ENCODE data around the gene REEP5. TPM values are rescaled to one million over a fixed set of nuclear protein-coding genes. Genes with fewer than 3 reads are reported as not detected.
A peak's percentile ranks its signal among the peaks of the same experiment; 100 is the strongest.

Gene REEP5
- total and polyA plus RNA-seq, 2 of the 4 experiments (the other 2 are of a cell fraction), result 49.3 to 82.0 TPM

- WGBS, 2 experiments (ENCODE audit: extremely low coverage in 2 of 2, insufficient read length in 1 of 2), result no CpG with 5 or more reads among the region's 4 CpGs
- Histone ChIP-seq H3K9ac (ENCODE audit: low read depth, low read length) (no peak overlapping the region), H2AFZ (replicated peaks; ENCODE audit: low read length, poor library complexity) (no peak overlapping the region), H2BK20ac (ENCODE audit: low read depth, low read length) (no peak overlapping the region), H2BK120ac (ENCODE audit: low read depth, low read length) (no peak overlapping the region), H3K9me3 (ENCODE audit: control insufficient read depth, insufficient read depth, low read length) (no peaks in the 10 kb centered on the region), H3K79me1 (ENCODE audit: low read depth in 1 of 2, low read length in 2 of 2) (peaks cover 43 to 83% of the 10 kb centered on the region in 2 experiments), H3K14ac (replicated peaks; ENCODE audit: low read depth, low read length) (no peak overlapping the region), H2AK9ac (replicated peaks; ENCODE audit: low read depth, low read length, poor library complexity) (no peak overlapping the region), H3K18ac (ENCODE audit: low read depth, low read length) (no peak overlapping the region), H2BK5ac (ENCODE audit: low read depth, low read length, poor library complexity, severe bottlenecking) (no peak overlapping the region), H4K20me1 (ENCODE audit: insufficient read depth, low read length) (peaks cover 51% of the 10 kb centered on the region), H2AK5ac (ENCODE audit: low read depth, low read length) (no peak overlapping the region), H3K4me1 (ENCODE audit: control insufficient read depth, insufficient read depth, low read length) (peaks cover 9% of the 10 kb centered on the region), H3K36me3 (ENCODE audit: control insufficient read depth, insufficient read depth, low read length) (peaks cover 21% of the 10 kb centered on the region), H4K91ac (ENCODE audit: insufficient read depth, low read depth, low read length) (no peak overlapping the region), H3K27me3 (ENCODE audit: control insufficient read depth, insufficient read depth, low read length) (no peaks in the 10 kb centered on the region), H3K56ac (ENCODE audit: extremely low read depth, insufficient read depth, low read length) (no peak overlapping the region), H3K9me1 (ENCODE audit: insufficient read depth, low read length) (peaks cover 20% of the 10 kb centered on the region), H3K27ac (ENCODE audit: insufficient read depth, low read length) (no peak overlapping the region), H4K8ac (ENCODE audit: low read depth in 2 of 2, low read length in 2 of 2) (no peak overlapping the region), H3K4ac (ENCODE audit: low read depth, low read length) (no peak overlapping the region), H2BK15ac (ENCODE audit: low read depth, low read length) (no peak overlapping the region), H3K4me2 (ENCODE audit: low read depth, low read length) (no peak overlapping the region), H4K5ac (ENCODE audit: low read depth, low read length) (no peak overlapping the region), H3K4me3 (ENCODE audit: insufficient read depth, low read depth, low read length) (no peak overlapping the region), H3K23ac (ENCODE audit: low read depth, low read length) (no peak overlapping the region)
- CTCF ChIA-PET, result no interaction called here
- POLR2A ChIA-PET (ENCODE audit: unreplicated experiment), result interaction anchor here (1.0 kb wide), 1 partner anchor 10 kb away, joined by 3 read pairs; no protein-coding TSS in a partner anchor
- ATAC-seq (ENCODE audit: low read depth), result 0 out of 2 replicates have a peak, but pooled peaks have one; percentile 22
- in situ Hi-C loops (cut with MboI; ENCODE audit: low sequenced_read_pairs), result no loop called here
- dilution Hi-C loops (cut with HindIII; ENCODE audit: low sequenced_read_pairs, unreplicated experiment), result no loop called here
- intact Hi-C loops (cut with micrococcal nuclease), result loop anchor here (2.0 kb wide), 1 partner anchor 50 kb away; no protein-coding TSS in a partner anchor
- TF ChIP-seq BHLHE40 (IDR thresholded peaks at IDR 0.05; ENCODE audit: low read depth, low read length), result no peak
- TF ChIP-seq FOS (IDR thresholded peaks at IDR 0.05; ENCODE audit: low read depth, low read length), result 0 out of 2 replicates have a peak, but pooled peaks have one; percentile 6
- peak; percentile 60 for DNase-seq
- no TSS peak for BruUV-seq (replicated peaks)
These were observed 7.4 kb downstream of the REEP5 start for GRCh38 chr5:112914584-112914983.
